Trophoblast cell (in vitro differentiated cells and primary cell): ENCODE measurements around the gene SLC12A4.
"Not testable (repeated sequence)": the region's sequence is repeated elsewhere in the genome, so short reads cannot be mapped to it uniquely, and the experiment has no call there.

ENCODE experiments used
- DNase-seq, 2 donors: peaks; one replicate each; pipeline ENCODE4 v3.0.0-alpha.2; 2016
- H2AFZ ChIP-seq: 2 replicates; pipeline ENCODE4 v1.6.1; 2013; ENCODE audit warnings: low read length, moderate library complexity, mild to moderate bottlenecking; ENCODE audit not compliant: insufficient read depth, poor library complexity
- H2AK5ac ChIP-seq: 2 replicates; pipeline ENCODE4 v1.6.1; 2013; ENCODE audit warnings: mild to moderate bottlenecking, low read length
- H2BK120ac ChIP-seq: 2 replicates; pipeline ENCODE4 v1.6.1; 2013; ENCODE audit warnings: low read length, mild to moderate bottlenecking, moderate library complexity; ENCODE audit not compliant: insufficient read depth, poor library complexity
- H2BK12ac ChIP-seq: 2 replicates; pipeline ENCODE4 v1.6.1; 2013; ENCODE audit warnings: mild to moderate bottlenecking, low read length, moderate library complexity
- H2BK5ac ChIP-seq: 2 replicates; pipeline ENCODE4 v1.6.1; 2013; ENCODE audit warnings: low read length, low read depth, moderate library complexity, mild to moderate bottlenecking; ENCODE audit not compliant: poor library complexity
- H3K14ac ChIP-seq: 2 replicates; pipeline ENCODE4 v1.6.1; 2013; ENCODE audit warnings: mild to moderate bottlenecking, low read length
- H3K18ac ChIP-seq: 2 replicates; pipeline ENCODE4 v1.6.1; 2013; ENCODE audit warnings: mild to moderate bottlenecking, low read length
- H3K23ac ChIP-seq: 2 replicates; pipeline ENCODE4 v1.6.1; 2013; ENCODE audit warnings: low read length
- H3K27ac ChIP-seq: 2 replicates; pipeline ENCODE4 v1.5.1; 2013; ENCODE audit warnings: low read depth, mild to moderate bottlenecking, inconsistent platforms, low read length, moderate library complexity
- H3K27me3 ChIP-seq: 2 replicates; pipeline ENCODE4 v1.6.1; 2013; ENCODE audit warnings: inconsistent platforms, mild to moderate bottlenecking, low read length, moderate library complexity; ENCODE audit not compliant: insufficient read depth
- H3K36me3 ChIP-seq, 2 experiments: 1 replicate in 1 of 2; 2 replicates in 1 of 2; pipeline ENCODE4 v1.6.1; 2013; ENCODE audit warnings: low read length in 2 of 2, mild to moderate bottlenecking in 2 of 2, moderate library complexity in 1 of 2; ENCODE audit not compliant: insufficient read depth in 2 of 2, control insufficient read depth in 1 of 2
- H3K4ac ChIP-seq: 2 replicates; pipeline ENCODE4 v1.6.1; 2013; ENCODE audit warnings: low read depth, mild to moderate bottlenecking, low read length, moderate library complexity
- H3K4me1 ChIP-seq, 2 experiments: 1 replicate in 1 of 2; 2 replicates in 1 of 2; pipeline ENCODE4 v1.6.1; 2013; ENCODE audit warnings: low read length in 2 of 2, mild to moderate bottlenecking in 2 of 2, moderate library complexity in 1 of 2; ENCODE audit not compliant: insufficient read depth in 2 of 2, control insufficient read depth in 1 of 2
- H3K4me2 ChIP-seq: 2 replicates; pipeline ENCODE4 v1.6.1; 2013; ENCODE audit warnings: inconsistent platforms, mild to moderate bottlenecking, low read length, moderate library complexity
- H3K4me3 ChIP-seq: 2 replicates; pipeline ENCODE4 v1.5.1; 2013; ENCODE audit warnings: mild to moderate bottlenecking, low read depth, low read length, inconsistent platforms
- H3K79me1 ChIP-seq: one replicate; pipeline ENCODE4 v1.6.1; 2013; ENCODE audit warnings: low read length
- H3K79me2 ChIP-seq: 2 replicates; pipeline ENCODE4 v1.6.1; 2013; ENCODE audit warnings: low read length, mild to moderate bottlenecking; ENCODE audit not compliant: control insufficient read depth, insufficient read depth, poor library complexity
- H3K9ac ChIP-seq: 2 replicates; pipeline ENCODE4 v1.6.1; 2013; ENCODE audit warnings: mild to moderate bottlenecking, low read length
- H3K9me3 ChIP-seq: 2 replicates; pipeline ENCODE4 v1.6.1; 2013; ENCODE audit warnings: low read depth, mild to moderate bottlenecking, control low read depth, inconsistent platforms, low read length; ENCODE audit not compliant: insufficient read depth
- H4K12ac ChIP-seq: 2 replicates; pipeline ENCODE4 v1.6.1; 2013; ENCODE audit warnings: low read depth, mild to moderate bottlenecking, low read length, moderate library complexity
- H4K8ac ChIP-seq: 2 replicates; pipeline ENCODE4 v1.6.1; 2013; ENCODE audit warnings: low read depth, mild to moderate bottlenecking, low read length, moderate library complexity
- H4K91ac ChIP-seq: one replicate; pipeline ENCODE4 v1.6.1; 2013; ENCODE audit warnings: low read depth, mild to moderate bottlenecking, low read length, moderate library complexity
- WGBS: extraction: QIAGEN DNeasy Blood & Tissue Kit; methylation state at CpG from one replicate; pipeline ENCODE4 v1.1.7; 2013; ENCODE audit warnings: missing lambda C conversion rate; ENCODE audit not compliant: insufficient read length, insufficient coverage; ENCODE audit errors: extremely low coverage; 5-methylcytosine and 5-hydroxymethylcytosine counted together

Gene SLC12A4

GRCh38 chr16:68000450-68000849 lies 32.0 kb upstream of the SLC12A4 start:
- Histone ChIP-seq H3K9me3 (no peaks in the 10 kb centered on the region), H2BK12ac (no peak overlapping the region), H3K4me1 (peaks cover 2 to 7% of the 10 kb centered on the region in 2 experiments), H2BK5ac (no peak overlapping the region), H2BK120ac (no peak overlapping the region), H2AFZ (no peak overlapping the region), H3K4me3 (no peak overlapping the region), H2AK5ac (no peak overlapping the region), H4K12ac (no peak overlapping the region), H3K27ac (no peak overlapping the region), H3K23ac (no peak overlapping the region), H3K9ac (no peak overlapping the region), H3K14ac (no peak overlapping the region), H4K91ac (no peak overlapping the region), H3K18ac (no peak overlapping the region), H3K4me2 (no peak overlapping the region), H3K79me1 (peaks cover 6% of the 10 kb centered on the region), H3K79me2 (no peaks in the 10 kb centered on the region), H3K36me3 (no peaks in the 10 kb centered on the region), H3K27me3 (no peaks in the 10 kb centered on the region), H3K4ac (no peak overlapping the region), H4K8ac (no peak overlapping the region)
- no peak for DNase-seq
- WGBS, result no CpG with 5 or more reads among the region's 3 CpGs

GRCh38 chr16:67999985-68000384 lies 31.5 kb upstream of the SLC12A4 start:
- H4K91ac ChIP-seq, result no peak overlapping the region
- H3K9me3 ChIP-seq, result no peaks in the 10 kb centered on the region
- no peak overlapping the region for H2BK12ac ChIP-seq
- H3K27ac ChIP-seq, result no peak overlapping the region
- H3K14ac ChIP-seq, result no peak overlapping the region
- no peaks in the 10 kb centered on the region for H3K79me2 ChIP-seq
- H3K4ac ChIP-seq, result no peak overlapping the region
- DNase-seq, result no peak
- WGBS, result no CpG with 5 or more reads among the region's 2 CpGs
- H4K8ac ChIP-seq, result no peak overlapping the region
- H3K79me1 ChIP-seq, result peaks cover 2% of the 10 kb centered on the region
- H2AK5ac ChIP-seq, result no peak overlapping the region
- no peak overlapping the region for H3K9ac ChIP-seq
- H2BK120ac ChIP-seq, result no peak overlapping the region
- H2AFZ ChIP-seq, result no peak overlapping the region
- no peaks in the 10 kb centered on the region for H3K36me3 ChIP-seq
- H3K23ac ChIP-seq, result no peak overlapping the region
- no peak overlapping the region for H3K18ac ChIP-seq
- H3K27me3 ChIP-seq, result no peaks in the 10 kb centered on the region
- H4K12ac ChIP-seq, result no peak overlapping the region
- H3K4me2 ChIP-seq, result no peak overlapping the region
- peaks cover 2 to 3% of the 10 kb centered on the region in 2 experiments for H3K4me1 ChIP-seq
- H2BK5ac ChIP-seq, result no peak overlapping the region
- H3K4me3 ChIP-seq, result no peak overlapping the region

GRCh38 chr16:67998779-67999688 lies 30.6 kb upstream of the SLC12A4 start, which contains the start of gene DPEP2:
DPEP2 (minus strand) TSS chr16:67999484; CDS start chr16:67993212, 6,272 bp downstream.
- H3K27me3 ChIP-seq, H3K4me3 ChIP-seq, H2BK12ac ChIP-seq, H3K9me3 ChIP-seq, H2BK5ac ChIP-seq, H4K12ac ChIP-seq, H3K18ac ChIP-seq, H3K23ac ChIP-seq, H2AK5ac ChIP-seq, H3K4me2 ChIP-seq, H3K27ac ChIP-seq, H2BK120ac ChIP-seq, H3K4me1 ChIP-seq, DNase-seq, H3K79me2 ChIP-seq, H3K79me1 ChIP-seq, H3K14ac ChIP-seq, H4K8ac ChIP-seq, H3K9ac ChIP-seq, H2AFZ ChIP-seq, H3K4ac ChIP-seq, H3K36me3 ChIP-seq, H4K91ac ChIP-seq: not testable (repeated sequence)
- no CpG with 5 or more reads among the region's 18 CpGs for WGBS

- H4K12ac ChIP-seq, H3K79me2 ChIP-seq, H3K14ac ChIP-seq, H3K36me3 ChIP-seq, H3K9ac ChIP-seq, H3K4me3 ChIP-seq, H3K27ac ChIP-seq, H3K4ac ChIP-seq, H3K4me1 ChIP-seq, H2BK12ac ChIP-seq, H3K79me1 ChIP-seq, H4K8ac ChIP-seq, H3K18ac ChIP-seq, H2BK120ac ChIP-seq, H4K91ac ChIP-seq, DNase-seq, H3K9me3 ChIP-seq, H2BK5ac ChIP-seq, H2AK5ac ChIP-seq, H2AFZ ChIP-seq, H3K27me3 ChIP-seq, H3K4me2 ChIP-seq, H3K23ac ChIP-seq: not testable (repeated sequence)
- no CpG with 5 or more reads among the region's 36 CpGs for WGBS
Measured at GRCh38 chr16:67998231-67998778, 29.9 kb upstream of the SLC12A4 start.
